ENCODE measurements around the gene ZBTB20. TPM values are rescaled to one million over a fixed set of nuclear protein-coding genes. Genes with fewer than 3 reads are reported as not detected.

Gene ZBTB20
- polyA plus RNA-seq, 1 of the 3 experiments (the other 2 are of a cell fraction): 0.43 TPM

DNA sequence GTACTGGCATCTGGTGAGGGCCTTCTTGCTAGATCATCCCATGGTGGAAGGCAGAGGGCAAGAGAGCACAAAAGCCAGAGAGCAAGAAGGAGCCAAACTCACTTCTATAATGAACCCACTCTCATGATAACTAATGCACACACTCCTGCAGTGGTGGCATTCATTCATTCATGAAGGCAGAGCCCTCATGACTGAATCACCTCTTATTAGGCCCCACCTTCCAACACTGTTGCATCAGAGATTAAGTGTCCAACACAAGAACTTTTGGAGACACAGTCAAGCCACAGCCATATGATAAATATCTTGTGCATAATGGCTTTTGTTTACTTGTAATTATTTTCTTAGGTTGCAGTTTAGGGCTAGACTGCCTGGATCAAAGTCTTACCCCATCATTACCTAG is 670.6 kb downstream of the ZBTB20 start:
- no peak overlapping the region for H3K9ac ChIP-seq
- CTCF ChIA-PET: no interaction called here
- TF ChIP-seq TCF12 (IDR thresholded peaks at IDR 0.05): no peak
- no peak for TF ChIP-seq POLR2AphosphoS5 (IDR thresholded peaks at IDR 0.05; ENCODE audit: low read depth, low read length)
- DNase-seq: no peak
- no peak overlapping the region for H3K4me2 ChIP-seq
- H3K4me3 ChIP-seq (ENCODE audit: low read depth in 2 of 2, low read length in 1 of 2): no peak overlapping the region
- POLR2A ChIA-PET: no interaction called here
- H3K9me3 ChIP-seq: no peaks in the 10 kb centered on the region
- H3K9me2 ChIP-seq: no peaks in the 10 kb centered on the region
- no peaks in the 10 kb centered on the region for H3K79me2 ChIP-seq (ENCODE audit: insufficient read depth)
- no peak overlapping the region for H2AFZ ChIP-seq (ENCODE audit: low read depth)
- no peak overlapping the region for H3K27ac ChIP-seq (ENCODE audit: low read depth in 2 of 2, low read length in 1 of 2)
- H3F3A ChIP-seq (replicated peaks; ENCODE audit: insufficient read depth): no peaks in the 10 kb centered on the region
- H4K20me1 ChIP-seq (ENCODE audit: insufficient read depth): no peaks in the 10 kb centered on the region
- no peaks in the 10 kb centered on the region for H3K4me1 ChIP-seq (ENCODE audit: control insufficient read depth in 1 of 2, insufficient read depth in 2 of 2, low read depth in 1 of 2, low read length in 1 of 2)
- H3K27me3 ChIP-seq (ENCODE audit: insufficient read depth): no peaks in the 10 kb centered on the region
- no peaks in the 10 kb centered on the region for H3K36me3 ChIP-seq (replicated peaks in 1 of 2; ENCODE audit: control insufficient read depth in 1 of 2, insufficient read depth in 2 of 2, low read length in 1 of 2)

DNA sequence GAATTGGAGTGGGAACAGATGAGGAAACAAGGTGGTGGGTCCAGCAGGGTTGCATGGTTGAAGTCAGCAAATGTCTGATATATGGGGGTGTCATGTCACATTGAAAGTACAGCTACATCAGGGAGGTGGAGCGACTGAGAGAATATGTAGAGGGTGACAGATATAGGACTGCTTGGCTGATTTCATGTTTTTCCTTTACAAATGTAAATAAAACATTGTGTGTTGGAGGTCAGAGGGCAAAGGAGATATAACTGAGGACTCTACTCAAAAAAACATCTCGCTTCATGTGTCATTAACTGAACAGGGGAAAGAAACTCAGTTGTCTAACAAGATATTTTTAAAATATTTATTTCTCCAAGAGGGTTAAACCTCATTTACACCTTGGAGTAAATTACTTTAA is 675.6 kb downstream of the ZBTB20 start:
- POLR2A ChIA-PET: no interaction called here
- Histone ChIP-seq H3K9ac (no peak overlapping the region), H4K20me1 (ENCODE audit: insufficient read depth) (no peaks in the 10 kb centered on the region), H3K27me3 (ENCODE audit: insufficient read depth) (no peaks in the 10 kb centered on the region), H3K4me2 (no peak overlapping the region), H3K9me2 (no peaks in the 10 kb centered on the region), H3K9me3 (no peaks in the 10 kb centered on the region), H3K79me2 (ENCODE audit: insufficient read depth) (no peaks in the 10 kb centered on the region; the same call in 1 of the 2 replicates), H3K4me3 (ENCODE audit: low read depth in 2 of 2, low read length in 1 of 2) (no peak overlapping the region), H2AFZ (ENCODE audit: low read depth) (no peak overlapping the region), H3K4me1 (ENCODE audit: control insufficient read depth in 1 of 2, insufficient read depth in 2 of 2, low read depth in 1 of 2, low read length in 1 of 2) (no peaks in the 10 kb centered on the region), H3F3A (replicated peaks; ENCODE audit: insufficient read depth) (no peaks in the 10 kb centered on the region), H3K36me3 (replicated peaks in 1 of 2; ENCODE audit: control insufficient read depth in 1 of 2, insufficient read depth in 2 of 2, low read length in 1 of 2) (no peaks in the 10 kb centered on the region), H3K27ac (ENCODE audit: low read depth in 2 of 2, low read length in 1 of 2) (no peak overlapping the region)
- 92% methylated on average over 2 of the region's 2 CpGs for WGBS (ENCODE audit: low lambda C conversion rate)
- no peak for DNase-seq
- CTCF ChIA-PET: interaction anchor here (1.5 kb wide), 1 partner anchor 12 kb away, joined by 4 read pairs; no protein-coding TSS in a partner anchor
- no peak for TF ChIP-seq JUND (IDR thresholded peaks at IDR 0.05)
- TF ChIP-seq RXRA (IDR thresholded peaks at IDR 0.05; ENCODE audit: borderline replicate concordance, low read depth): no peak
- TF ChIP-seq, protein P1, sequence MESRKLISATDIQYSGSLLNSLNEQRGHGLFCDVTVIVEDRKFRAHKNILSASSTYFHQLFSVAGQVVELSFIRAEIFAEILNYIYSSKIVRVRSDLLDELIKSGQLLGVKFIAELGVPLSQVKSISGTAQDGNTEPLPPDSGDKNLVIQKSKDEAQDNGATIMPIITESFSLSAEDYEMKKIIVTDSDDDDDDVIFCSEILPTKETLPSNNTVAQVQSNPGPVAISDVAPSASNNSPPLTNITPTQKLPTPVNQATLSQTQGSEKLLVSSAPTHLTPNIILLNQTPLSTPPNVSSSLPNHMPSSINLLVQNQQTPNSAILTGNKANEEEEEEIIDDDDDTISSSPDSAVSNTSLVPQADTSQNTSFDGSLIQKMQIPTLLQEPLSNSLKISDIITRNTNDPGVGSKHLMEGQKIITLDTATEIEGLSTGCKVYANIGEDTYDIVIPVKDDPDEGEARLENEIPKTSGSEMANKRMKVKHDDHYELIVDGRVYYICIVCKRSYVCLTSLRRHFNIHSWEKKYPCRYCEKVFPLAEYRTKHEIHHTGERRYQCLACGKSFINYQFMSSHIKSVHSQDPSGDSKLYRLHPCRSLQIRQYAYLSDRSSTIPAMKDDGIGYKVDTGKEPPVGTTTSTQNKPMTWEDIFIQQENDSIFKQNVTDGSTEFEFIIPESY (IDR thresholded peaks at IDR 0.05; ENCODE audit: borderline replicate concordance, low read depth): no peak
- TF ChIP-seq EP300 (IDR thresholded peaks at IDR 0.05; ENCODE audit: borderline replicate concordance in 1 of 2, low read depth in 1 of 2, low read length in 1 of 2): no peak
- TF ChIP-seq, protein P2, sequence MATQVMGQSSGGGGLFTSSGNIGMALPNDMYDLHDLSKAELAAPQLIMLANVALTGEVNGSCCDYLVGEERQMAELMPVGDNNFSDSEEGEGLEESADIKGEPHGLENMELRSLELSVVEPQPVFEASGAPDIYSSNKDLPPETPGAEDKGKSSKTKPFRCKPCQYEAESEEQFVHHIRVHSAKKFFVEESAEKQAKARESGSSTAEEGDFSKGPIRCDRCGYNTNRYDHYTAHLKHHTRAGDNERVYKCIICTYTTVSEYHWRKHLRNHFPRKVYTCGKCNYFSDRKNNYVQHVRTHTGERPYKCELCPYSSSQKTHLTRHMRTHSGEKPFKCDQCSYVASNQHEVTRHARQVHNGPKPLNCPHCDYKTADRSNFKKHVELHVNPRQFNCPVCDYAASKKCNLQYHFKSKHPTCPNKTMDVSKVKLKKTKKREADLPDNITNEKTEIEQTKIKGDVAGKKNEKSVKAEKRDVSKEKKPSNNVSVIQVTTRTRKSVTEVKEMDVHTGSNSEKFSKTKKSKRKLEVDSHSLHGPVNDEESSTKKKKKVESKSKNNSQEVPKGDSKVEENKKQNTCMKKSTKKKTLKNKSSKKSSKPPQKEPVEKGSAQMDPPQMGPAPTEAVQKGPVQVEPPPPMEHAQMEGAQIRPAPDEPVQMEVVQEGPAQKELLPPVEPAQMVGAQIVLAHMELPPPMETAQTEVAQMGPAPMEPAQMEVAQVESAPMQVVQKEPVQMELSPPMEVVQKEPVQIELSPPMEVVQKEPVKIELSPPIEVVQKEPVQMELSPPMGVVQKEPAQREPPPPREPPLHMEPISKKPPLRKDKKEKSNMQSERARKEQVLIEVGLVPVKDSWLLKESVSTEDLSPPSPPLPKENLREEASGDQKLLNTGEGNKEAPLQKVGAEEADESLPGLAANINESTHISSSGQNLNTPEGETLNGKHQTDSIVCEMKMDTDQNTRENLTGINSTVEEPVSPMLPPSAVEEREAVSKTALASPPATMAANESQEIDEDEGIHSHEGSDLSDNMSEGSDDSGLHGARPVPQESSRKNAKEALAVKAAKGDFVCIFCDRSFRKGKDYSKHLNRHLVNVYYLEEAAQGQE (IDR thresholded peaks at IDR 0.05; ENCODE audit: low read depth, low read length): no peak
- TF ChIP-seq RAD21 (IDR thresholded peaks at IDR 0.05; ENCODE audit: low read length): no peak
- TF ChIP-seq, protein P3, sequence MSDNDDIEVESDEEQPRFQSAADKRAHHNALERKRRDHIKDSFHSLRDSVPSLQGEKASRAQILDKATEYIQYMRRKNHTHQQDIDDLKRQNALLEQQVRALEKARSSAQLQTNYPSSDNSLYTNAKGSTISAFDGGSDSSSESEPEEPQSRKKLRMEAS (IDR thresholded peaks at IDR 0.05; ENCODE audit: low read depth): no peak
- no peak for TF ChIP-seq FOXJ3 (CRISPR knock-in tag; IDR thresholded peaks at IDR 0.05)
- TF ChIP-seq MEF2A (IDR thresholded peaks at IDR 0.05; ENCODE audit: borderline replicate concordance, low read depth): no peak
- TF ChIP-seq, protein P4, sequence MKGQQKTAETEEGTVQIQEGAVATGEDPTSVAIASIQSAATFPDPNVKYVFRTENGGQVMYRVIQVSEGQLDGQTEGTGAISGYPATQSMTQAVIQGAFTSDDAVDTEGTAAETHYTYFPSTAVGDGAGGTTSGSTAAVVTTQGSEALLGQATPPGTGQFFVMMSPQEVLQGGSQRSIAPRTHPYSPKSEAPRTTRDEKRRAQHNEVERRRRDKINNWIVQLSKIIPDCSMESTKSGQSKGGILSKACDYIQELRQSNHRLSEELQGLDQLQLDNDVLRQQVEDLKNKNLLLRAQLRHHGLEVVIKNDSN (IDR thresholded peaks at IDR 0.05; ENCODE audit: borderline replicate concordance, low read depth): no peak
- TF ChIP-seq, protein P5, sequence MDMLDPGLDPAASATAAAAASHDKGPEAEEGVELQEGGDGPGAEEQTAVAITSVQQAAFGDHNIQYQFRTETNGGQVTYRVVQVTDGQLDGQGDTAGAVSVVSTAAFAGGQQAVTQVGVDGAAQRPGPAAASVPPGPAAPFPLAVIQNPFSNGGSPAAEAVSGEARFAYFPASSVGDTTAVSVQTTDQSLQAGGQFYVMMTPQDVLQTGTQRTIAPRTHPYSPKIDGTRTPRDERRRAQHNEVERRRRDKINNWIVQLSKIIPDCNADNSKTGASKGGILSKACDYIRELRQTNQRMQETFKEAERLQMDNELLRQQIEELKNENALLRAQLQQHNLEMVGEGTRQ (IDR thresholded peaks at IDR 0.05; ENCODE audit: borderline replicate concordance, low read depth, low read length): no peak
- TF ChIP-seq RCOR1 (IDR thresholded peaks at IDR 0.05; ENCODE audit: low read length): no peak
- no peak for TF ChIP-seq POLR2AphosphoS5 (IDR thresholded peaks at IDR 0.05; ENCODE audit: low read depth, low read length)
- TF ChIP-seq NRF1 (IDR thresholded peaks at IDR 0.05; ENCODE audit: low read depth, low read length): no peak
- TF ChIP-seq, protein P6, sequence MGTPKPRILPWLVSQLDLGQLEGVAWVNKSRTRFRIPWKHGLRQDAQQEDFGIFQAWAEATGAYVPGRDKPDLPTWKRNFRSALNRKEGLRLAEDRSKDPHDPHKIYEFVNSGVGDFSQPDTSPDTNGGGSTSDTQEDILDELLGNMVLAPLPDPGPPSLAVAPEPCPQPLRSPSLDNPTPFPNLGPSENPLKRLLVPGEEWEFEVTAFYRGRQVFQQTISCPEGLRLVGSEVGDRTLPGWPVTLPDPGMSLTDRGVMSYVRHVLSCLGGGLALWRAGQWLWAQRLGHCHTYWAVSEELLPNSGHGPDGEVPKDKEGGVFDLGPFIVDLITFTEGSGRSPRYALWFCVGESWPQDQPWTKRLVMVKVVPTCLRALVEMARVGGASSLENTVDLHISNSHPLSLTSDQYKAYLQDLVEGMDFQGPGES (IDR thresholded peaks at IDR 0.05; ENCODE audit: low read depth, low read length): no peak
- no peak for TF ChIP-seq RFX5 (IDR thresholded peaks at IDR 0.05; ENCODE audit: low read length)
- TF ChIP-seq YY1 (IDR thresholded peaks at IDR 0.05; ENCODE audit: low read depth): no peak
- TF ChIP-seq FOXM1 (IDR thresholded peaks at IDR 0.05; ENCODE audit: low read depth): no peak

All from SK-N-SH (cell line).